Peyer's patch (tissue), 4 donors: ENCODE data around the gene TRIM52.
"Not testable (repeated sequence)": the region's sequence is repeated elsewhere in the genome, so short reads cannot be mapped to it uniquely, and the experiment has no call there.

Experiments used
- CTCF ChIP-seq, 6 experiments: fragments of 450-650 bp in 4 of 6; fragments of 200-600 bp in 2 of 6; sonication (generic) in 1 of 6; IDR thresholded peaks; one replicate each; pipeline ENCODE4 v1.5.1; 2017 to 2019; ENCODE audit warnings: antibody characterized with exemption in 6 of 6, mild to moderate bottlenecking in 3 of 6, moderate library complexity in 1 of 6
- POLR2A ChIP-seq, 2 donors: fragments of 450-650 bp; IDR thresholded peaks; one replicate each; pipeline ENCODE4 v1.5.1; 2017; ENCODE audit warnings: antibody characterized with exemption in 2 of 2, mild to moderate bottlenecking in 2 of 2, moderate library complexity in 2 of 2

GRCh38 chr5:181267291-181267904 is 6.5 kb upstream of the TRIM52 start:
- not testable (repeated sequence) for TF ChIP-seq CTCF, POLR2A (IDR thresholded peaks at IDR 0.05)
